SIG-M5 (cell line): ENCODE data around the gene CEP170.
"Not testable (repeated sequence)": the region's sequence is repeated elsewhere in the genome, so short reads cannot be mapped to it uniquely, and the experiment has no call there.

Experiments
- DNase-seq: peaks from one replicate; lab custom pipeline; 2025; lab: John Stamatoyannopoulos, UW

CEP170 gene

DNA sequence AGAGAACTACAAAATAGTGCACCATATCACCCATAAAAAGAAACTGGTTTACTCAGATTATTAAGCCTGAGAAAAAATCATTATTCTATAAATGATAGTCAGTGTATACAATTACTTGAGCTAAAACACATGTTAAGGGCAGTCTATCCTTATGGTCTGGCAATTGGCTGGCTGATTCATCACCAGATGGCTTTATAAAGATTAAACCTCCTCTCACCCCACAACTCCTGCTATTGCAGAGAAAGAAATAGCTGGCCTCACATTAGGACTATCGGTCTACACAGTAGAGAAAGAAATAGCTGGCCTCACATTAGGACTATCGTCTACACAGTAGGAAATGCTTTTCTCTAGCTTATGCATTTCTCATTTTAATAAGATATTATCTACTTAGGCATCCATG, 21.2 kb downstream of the CEP170 start:
- DNase-seq, result no peak

DNA sequence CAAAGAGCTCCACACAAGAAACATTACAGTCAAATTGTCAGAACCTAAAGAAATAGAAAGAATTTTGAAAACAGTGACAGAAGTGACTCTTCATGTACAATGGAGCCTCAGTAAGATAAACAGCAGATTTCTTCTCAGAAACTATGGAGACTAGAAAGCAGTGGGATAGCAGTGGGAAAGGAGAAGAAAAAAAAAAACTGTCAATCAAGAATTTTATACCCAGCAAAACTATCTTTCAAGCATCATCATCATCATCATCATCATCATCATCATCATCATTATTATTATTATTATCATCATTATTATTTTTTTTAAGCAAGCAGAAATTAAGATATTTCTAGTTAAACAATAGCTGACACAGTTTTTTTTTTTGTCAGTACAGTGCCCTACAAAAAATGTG, 24.2 kb downstream of the CEP170 start:
- no peak for DNase-seq

DNA sequence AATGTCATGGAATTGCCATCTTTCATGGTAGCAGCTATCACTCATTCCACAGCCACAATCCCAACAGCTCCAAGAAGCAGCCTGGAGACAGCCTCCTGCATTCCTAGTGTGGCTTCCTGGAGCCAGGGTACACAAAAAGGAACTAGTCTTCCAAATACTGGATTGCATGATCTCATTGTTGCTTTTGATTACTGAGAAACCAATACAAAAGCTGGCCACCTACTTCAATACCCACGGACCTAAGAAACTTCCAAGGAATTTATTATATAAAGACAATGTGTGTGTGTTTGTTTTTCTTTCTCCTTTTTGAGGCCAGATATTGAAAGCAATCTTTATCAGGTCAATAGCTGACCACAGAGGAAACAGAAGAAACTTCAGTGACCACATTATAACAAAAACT, 25.6 kb downstream of the CEP170 start:
- no peak for DNase-seq

DNA sequence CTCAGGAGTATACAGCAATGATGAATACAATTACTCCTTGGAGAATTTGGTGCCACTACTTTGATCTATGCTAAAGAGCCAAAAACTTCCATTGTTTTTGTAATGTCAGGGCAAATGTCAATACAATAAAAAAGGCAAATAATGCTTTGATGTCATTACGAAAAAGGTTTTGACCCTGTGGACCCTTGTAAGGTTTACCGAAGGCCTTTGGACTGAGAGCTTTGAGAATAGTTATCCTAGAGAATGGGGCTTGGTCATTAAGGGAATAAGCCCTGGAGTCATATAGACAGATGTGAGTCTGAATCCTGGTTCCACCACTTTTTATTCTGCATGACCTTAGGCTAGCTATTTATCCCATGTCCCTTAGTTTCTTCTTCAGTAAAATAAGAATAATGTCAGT, 27.5 kb downstream of the CEP170 start:
- no peak for DNase-seq

DNA sequence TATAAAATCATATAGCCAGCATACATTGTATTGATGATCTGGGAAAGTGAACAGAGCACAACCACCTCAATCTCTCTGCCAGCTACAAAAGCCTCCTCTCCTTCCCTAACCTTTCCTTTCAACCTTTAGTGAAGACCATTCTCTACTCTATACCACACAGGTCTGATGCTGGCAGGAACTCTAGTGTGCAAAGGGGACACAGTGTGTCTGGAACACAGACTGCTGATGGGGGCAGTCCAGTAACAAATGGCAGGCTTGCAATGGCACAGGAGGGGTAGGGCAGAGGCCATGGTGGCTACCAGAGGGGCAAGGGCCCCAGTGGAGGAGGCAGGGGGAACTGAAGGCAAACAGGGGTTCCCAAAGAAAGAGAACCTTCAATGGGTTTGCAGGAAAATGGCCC, 37.0 kb downstream of the CEP170 start:
- no peak for DNase-seq

DNA sequence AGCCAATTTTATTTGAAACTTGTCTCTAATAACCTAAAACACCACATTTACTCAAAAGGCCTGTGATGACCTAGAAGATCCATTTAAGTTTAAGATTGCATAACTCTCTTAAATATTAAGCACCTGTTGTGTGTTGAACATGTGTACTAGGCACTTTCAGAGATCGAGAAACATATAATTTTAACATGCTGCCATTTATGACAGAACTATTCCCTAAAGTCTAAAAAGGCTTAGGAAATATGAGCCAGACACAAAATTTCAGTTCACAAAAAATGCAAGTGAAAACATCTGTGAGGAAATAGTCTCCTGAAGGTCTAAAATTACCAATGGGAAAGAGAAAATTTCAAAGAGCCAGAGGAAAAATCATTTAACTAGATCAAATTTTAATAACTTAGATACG, 37.7 kb downstream of the CEP170 start:
- DNase-seq, result no peak

DNA sequence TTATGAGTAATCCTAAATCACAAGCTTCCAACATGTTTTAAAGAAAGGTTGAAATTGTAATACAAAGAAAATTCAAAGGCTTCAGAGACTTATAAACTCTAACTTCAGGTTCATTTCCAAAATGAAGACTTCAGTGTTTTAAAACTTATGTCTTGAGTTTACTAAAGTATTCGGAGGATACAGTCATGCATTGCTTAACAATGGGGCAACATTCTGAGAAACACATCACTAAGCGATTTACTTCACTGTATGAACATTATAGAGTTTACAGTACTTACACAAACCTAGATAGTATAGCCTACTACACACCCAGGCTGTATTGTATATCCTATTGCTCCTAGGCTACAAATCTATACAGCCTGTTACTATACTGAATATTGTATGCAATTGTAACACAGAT, 38.3 kb downstream of the CEP170 start:
- no peak for DNase-seq

DNA sequence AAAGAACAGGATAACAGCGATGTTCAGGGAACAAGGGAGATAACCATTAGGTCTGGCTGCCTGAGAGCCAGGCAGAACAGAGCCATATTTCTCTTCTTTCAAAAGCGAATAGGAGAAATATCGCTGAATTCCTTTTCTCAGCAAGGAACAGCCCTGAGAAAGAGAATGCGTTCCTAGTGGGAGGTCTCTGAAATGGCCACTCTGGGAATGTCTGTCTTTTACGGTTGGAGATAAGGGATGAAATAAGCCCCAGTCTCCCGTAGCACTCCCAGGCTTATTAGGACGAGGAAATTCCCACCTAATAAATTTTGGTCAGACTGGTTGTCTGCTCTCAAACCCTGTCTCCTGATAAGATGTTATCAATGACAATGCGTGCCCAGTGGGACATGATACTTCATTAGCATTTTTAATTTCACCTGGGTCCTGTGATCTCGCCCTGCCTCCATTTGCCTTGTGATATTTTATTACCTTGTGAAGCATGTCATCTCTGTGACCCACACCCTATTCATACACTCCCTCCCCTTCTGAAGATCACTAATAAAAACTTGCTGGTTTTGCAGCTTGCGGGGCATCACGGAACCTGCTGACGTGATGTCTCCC, 39.7 kb downstream of the CEP170 start:
- not testable (repeated sequence) for DNase-seq

DNA sequence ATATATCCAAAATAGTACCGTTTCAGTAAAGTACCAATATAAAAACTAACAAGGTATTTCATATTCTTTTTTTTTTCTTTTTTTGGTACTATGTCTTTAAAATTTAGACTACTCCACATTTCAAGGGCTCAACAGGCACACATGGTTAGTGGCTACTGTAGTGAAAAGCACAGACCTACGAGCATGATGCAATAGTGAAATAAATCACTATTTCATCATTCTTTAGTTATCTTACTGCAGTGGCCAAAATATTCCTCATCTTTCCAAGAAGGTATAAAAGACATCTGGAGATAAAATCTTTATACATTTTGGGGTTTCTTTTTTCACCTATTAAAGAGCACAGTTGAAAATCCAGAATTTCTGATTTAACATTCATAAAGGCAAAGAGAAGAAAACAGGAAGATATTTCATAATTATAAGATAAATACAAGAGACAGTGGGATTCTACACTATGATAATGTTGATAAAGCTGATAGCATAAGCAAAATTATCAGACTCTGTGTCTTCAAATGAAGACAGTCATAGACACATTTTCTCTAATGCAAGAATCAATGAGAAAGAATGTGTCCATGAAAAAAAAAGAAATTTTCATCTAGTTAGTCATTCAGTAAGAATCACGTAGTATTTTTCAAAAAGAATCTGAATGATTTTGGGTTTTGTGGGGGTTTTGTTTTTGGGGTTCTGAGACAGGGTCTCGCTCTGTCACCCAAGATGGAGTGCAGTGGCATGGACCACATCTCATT, 41.9 kb downstream of the CEP170 start:
- no peak for DNase-seq

DNA sequence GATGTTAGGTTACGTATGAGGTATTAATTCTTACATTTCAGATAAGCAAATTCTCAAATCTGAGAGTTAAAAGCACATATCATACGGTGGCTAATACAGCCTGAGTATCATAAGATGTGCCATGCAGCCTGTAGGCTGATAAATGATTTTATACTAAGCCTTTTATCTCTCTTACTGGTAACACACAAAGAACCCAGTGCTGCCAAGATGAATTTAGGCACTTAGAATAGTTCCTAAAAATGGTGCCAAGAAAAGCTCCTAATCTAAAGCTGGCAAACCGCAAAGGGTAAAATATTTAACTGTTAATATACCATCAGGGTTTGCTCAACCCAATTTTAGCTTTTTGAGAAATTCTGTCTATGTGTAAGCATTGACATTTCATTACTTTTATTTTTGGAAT, 43.1 kb downstream of the CEP170 start:
- not testable (repeated sequence) for DNase-seq

DNA sequence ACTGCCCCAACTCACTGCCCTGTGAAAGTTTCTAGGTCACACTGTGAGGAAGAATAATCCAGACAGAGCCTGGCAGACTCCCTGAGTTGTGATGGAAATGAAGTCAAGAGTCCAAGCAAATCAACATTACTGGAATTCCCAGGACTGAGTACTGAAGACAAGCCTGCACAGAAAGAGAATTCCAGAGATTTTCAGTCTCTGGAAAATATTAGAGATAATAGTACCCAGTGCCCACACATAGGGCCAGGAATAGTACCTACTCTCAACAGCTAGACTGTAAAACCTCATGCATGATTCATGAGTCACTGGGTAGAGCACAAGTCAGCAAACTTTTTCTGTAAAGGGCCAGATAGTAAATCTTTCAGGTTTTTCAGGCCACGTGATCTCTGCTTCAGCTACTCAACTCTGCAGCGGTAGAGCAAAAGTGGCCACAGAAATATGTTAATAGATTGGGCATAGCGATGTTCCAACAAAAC, 50.0 kb downstream of the CEP170 start:
- DNase-seq, result not testable (repeated sequence)

DNA sequence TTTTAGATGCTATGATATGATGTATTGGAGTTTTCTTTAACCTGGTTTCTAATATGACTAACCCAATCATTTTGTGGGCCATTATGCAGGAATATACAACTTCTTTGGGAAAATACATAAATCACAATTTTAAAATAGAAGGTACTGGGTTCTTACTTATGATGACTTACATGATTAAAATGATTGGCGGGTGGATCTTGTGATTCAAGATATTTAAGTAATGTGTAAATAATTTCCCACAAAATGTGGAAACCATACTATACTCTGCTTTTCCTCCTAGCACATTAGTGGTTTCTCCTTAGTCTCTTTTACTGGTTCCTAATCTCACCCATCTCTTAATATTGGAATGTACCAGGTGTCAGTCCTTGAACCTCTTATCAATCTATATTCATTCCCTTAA, 50.7 kb downstream of the CEP170 start:
- not testable (repeated sequence) for DNase-seq

DNA sequence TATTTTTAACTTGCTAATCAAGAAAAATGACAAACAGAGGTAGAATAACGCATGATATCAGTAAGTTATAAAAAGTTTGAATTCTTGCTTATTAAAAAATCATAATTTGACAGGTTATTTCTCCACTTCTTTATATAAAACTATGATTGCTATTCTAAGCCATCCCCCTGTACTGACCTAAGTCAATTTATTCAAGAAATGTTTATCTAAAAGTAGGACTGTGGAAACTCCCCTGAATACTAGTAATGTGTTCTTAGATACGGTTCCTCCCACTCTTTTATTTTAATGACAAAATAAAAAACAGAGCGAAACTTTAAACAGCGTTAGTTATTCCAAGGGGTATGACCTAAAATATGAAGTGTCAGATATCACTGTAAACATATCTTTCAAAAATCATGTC, 51.9 kb downstream of the CEP170 start:
- DNase-seq, result not testable (repeated sequence)

DNA sequence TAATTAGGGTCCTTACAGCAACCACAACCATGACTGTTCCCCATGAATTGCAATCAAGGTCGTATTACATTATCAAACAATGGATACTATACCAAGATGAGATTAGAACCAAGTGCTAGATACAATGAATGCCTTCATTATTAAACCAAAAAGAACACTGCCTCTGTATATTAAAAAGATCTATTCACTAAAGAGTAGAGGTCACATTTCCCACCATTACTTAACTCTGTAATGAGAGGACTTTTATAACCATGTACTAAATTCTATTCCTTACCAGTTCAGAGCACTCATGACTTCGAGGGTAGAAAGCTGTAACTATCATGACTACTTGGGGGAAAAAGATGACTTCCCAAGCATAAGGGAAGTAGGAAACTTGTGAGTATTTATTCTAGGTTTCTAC, 53.8 kb downstream of the CEP170 start:
- DNase-seq, result not testable (repeated sequence)

DNA sequence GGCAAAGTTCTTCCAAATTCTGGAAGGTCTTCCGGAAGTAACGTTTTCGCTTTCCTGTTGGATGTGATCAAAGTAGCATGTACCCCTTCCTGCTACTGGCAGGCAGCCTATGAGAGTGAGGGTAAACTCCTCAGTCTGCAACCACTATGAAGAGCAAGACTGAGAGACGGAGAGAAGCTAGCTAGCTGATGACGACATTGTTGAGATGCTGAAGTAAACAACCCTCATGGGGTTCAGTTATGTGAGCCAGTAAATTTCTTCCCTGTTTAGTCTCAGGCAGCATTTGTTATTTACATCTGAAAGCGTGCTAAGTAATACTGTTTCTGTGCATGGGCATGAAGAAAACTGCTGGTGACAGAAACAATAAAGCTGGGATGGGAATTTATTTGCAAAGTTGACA, 57.6 kb downstream of the CEP170 start:
- not testable (repeated sequence) for DNase-seq

DNA sequence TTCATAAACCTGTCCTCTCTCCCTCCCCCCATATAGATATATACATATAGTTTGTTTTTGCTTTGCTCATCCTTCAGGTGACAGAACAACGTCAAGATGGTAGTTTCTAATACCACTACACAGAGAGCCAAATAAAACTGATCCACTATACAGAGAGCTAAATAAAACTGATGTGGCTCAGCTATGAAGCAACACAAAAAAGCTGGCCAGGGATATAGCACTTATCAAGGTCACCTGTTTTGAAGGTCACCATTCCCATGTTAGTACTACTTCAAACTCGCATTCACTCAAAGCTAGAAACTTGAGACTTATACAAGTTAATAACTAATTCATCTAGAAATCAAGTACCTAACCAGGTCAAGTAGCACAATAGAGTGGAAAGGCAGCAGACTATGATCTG, 61.8 kb downstream of the CEP170 start:
- DNase-seq, result not testable (repeated sequence)

DNA sequence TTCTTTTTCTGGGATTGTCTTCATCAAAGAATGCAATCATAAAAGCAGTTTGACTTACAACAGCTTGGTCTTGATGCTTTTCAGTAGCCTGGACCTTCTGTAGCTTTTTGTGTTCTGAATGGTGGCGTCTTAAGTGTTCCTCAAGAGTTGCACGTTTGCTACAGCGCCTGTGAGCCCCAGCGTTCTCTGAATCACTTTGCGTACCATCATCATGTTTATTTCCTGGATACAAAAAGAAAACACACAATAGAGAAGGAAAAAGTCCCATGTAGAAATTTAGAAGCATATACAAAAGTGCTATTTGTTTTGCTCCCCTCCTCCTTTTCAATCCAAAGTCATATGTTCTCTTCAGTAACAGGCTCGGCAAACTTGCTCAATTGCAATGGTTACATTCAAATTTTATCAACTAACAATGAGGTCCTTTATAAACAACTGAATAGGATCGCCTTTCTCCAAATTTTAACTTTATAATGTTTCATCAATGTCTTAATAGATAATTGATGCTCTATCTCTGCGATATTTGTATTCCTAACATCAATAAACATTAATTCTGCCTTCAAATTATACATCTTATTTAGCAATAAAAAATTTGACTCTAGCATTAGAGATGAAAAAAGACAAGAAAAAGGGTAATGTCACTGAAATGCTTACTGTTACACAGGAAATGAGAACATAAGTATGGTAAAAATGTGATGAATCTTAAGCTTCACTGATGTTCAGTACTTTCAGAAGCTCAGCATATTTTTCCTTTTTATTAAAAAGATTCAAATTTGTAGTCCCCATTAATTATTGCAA, 68.7 kb downstream of the CEP170 start:
- DNase-seq, result not testable (repeated sequence)

DNA sequence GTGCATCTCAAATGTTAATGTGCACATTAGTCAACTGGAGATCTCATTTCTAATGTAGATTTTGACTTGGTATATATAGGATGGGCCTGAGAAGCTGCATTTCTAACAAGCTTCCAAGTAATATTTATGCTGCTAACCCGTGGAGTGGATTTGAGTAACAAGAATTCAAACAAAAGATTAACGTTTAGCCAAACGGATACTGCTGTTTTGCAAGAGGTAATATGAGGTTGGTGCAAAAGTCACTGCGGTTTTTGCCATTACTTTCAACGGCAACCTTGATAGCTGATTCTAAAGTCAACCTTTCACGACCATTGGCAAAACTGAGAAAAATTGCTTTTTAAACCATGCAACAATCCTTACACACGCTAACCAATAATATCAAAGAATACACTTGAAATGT, 70.3 kb downstream of the CEP170 start:
- not testable (repeated sequence) for DNase-seq

DNA sequence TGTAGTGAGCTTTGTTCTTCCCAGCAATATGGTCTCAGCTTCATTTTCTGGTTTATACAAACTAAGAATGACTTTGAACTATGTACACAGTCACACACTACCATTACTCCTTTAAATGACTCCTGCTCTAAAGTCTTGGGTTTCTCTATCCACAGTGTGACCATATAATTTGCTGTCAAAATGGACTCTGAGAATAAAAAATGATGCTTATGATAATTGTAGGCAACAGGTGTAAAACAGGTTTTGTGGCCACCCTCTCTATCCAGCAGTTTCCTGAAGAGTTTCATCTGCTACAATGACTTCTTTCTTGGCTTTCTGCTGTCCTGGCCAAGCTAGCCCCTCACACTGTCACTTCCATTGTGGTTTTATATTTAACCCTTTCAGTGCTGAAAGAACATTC, 71.4 kb downstream of the CEP170 start:
- not testable (repeated sequence) for DNase-seq

DNA sequence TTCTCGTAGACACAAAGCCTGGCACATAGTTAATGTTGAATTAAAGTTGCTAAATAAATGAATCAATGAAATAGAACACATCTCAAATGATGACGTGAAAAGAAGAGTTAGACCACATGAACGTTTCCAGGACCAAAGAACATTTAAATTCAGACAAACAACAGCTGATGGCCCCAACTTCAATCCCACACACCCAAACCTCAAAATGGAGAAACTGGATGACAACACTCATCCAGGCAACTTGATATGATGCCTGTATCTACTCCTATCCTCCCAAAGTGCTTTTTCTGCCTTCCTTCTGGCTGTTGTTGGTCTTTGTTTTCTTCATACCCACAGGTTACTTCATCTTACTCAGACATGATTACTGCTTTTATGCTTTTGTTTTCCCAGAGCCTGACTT, 71.9 kb downstream of the CEP170 start:
- not testable (repeated sequence) for DNase-seq

DNA sequence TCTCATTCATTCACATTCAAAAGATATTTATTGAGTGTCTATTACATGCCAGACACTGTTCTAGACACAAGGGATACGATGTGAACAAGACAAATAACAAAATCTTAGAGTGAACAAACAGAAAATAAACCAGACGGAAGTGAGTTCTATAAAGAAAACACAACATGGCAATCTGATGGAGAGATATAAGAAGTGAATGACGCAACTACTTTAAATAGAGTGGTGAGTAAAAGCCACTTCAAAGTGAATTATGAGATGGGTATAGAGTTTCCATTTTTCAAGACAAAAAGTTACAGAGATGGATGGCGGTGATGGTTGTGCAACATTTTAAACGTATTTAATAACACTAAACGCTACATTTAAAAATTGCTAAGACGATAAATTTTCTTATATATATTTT, 75.4 kb downstream of the CEP170 start:
- no peak for DNase-seq

DNA sequence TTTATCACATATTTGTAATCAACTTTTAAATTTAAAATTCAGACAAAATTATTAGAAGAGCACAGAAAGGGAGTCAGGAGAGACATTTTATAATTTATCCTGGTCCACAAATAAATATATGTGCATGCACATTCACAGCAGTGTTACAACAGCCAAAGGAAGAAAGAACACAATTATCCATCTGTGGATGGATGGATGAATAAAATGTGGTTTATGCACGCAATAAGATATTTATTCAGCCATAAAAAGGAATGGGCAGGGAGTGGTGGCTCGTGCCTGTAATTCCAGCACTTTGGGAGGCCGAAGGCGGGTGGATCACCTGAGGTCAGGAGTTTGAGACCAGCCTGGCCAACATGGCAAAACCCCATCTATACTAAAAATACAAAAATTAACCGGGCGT, 77.3 kb downstream of the CEP170 start:
- DNase-seq, result not testable (repeated sequence)
